Posterior vena cava (tissue), 2 donors: ENCODE results near the gene PCDHA5. TPM values are rescaled to one million over a fixed set of nuclear protein-coding genes. Genes with fewer than 3 reads are reported as not detected.

Experiments used
- DNase-seq: peaks from one replicate; pipeline ENCODE4 v3.0.0-alpha.2; 2020; ENCODE audit warnings: low spot score
- intact Hi-C, 2 donors: fragments of 100-400 bp; cut with DNase I; formaldehyde crosslinking; loops; one replicate each; pipeline versions ENCODE4 v1.14.1 to v1.14.2; 2022 to 2023
- total RNA-seq, 2 donors: library from RNA; stranded (reverse); fragmentation: NEBNext Ultra II Directional; extraction: Animal tissue kit (Norgen Biotek cat#: 25700); gene quantifications; one replicate each; pipeline ENCODE4 v1.2.1, GENCODE V29; 2021
- donor health status: DM: yes; HTN: yes; CAD: no.
- donor health status: DM: yes; HTN: yes; CAD: no.

PCDHA5 gene
- total RNA-seq, 2 donors from 2014 or later: 0.14 TPM

GRCh38 chr5:140855772-140856674 is 34.6 kb downstream of the PCDHA5 start, which contains the start of gene PCDHA10:
Gene PCDHA10, plus strand, starts transcription at chr5:140855897. Its CDS starts 152 bp downstream, at chr5:140856049.
- intact Hi-C loops: no loop called here
- DNase-seq: no peak

GRCh38 chr5:140857177-140857986 is 36.0 kb downstream of the PCDHA5 start:
- intact Hi-C loops: no loop called here
- DNase-seq: no peak

GRCh38 chr5:140857987-140858240 is 36.5 kb downstream of the PCDHA5 start:
- no peak for DNase-seq
- intact Hi-C loops: no loop called here

GRCh38 chr5:140862441-140863295 is 41.3 kb downstream of the PCDHA5 start:
- intact Hi-C loops: no loop called here
- no peak for DNase-seq

- no peak for DNase-seq
- intact Hi-C loops: no loop called here
Measured at GRCh38 chr5:140868721-140869554, 47.5 kb downstream of the PCDHA5 start, which contains the start of gene PCDHA11. Gene PCDHA11, plus strand, starts transcription at chr5:140868957. Its CDS starts 147 bp downstream, at chr5:140869104.

GRCh38 chr5:140869555-140869886 is 48.1 kb downstream of the PCDHA5 start:
- no peak for DNase-seq
- intact Hi-C loops: no loop called here

- intact Hi-C loops: no loop called here
- no peak for DNase-seq
Measured at GRCh38 chr5:140870221-140871201, 49.1 kb downstream of the PCDHA5 start.

Other genes starting within 250 kb of the PCDHA5 start
- gene CD14, start 188.4 kb upstream of the PCDHA5 start, total RNA-seq: 10 to 100 TPM; 64.6 to 68.8 TPM
- gene TMCO6, start 182.2 kb upstream of the PCDHA5 start, total RNA-seq: 10 to 100 TPM in 1 of 2 donors, 1 to 10 TPM in 1; 6.6 to 11.2 TPM
- 10 to 100 TPM; 37.4 to 45.9 TPM for gene NDUFA2, start 174.0 kb upstream of the PCDHA5 start, total RNA-seq
- gene IK, start 173.8 kb upstream of the PCDHA5 start, total RNA-seq: 10 to 100 TPM; 63.1 to 70.3 TPM
- gene WDR55, start 156.7 kb upstream of the PCDHA5 start, total RNA-seq: 10 to 100 TPM; 13.0 to 14.9 TPM
- gene DND1, start 148.0 kb upstream of the PCDHA5 start, total RNA-seq: under 1 TPM; 0.52 to 0.56 TPM
- gene HARS1, start 130.2 kb upstream of the PCDHA5 start, total RNA-seq: 10 to 100 TPM; 38.0 to 48.2 TPM
- 10 to 100 TPM; 16.8 to 19.2 TPM for gene HARS2, start 130.2 kb upstream of the PCDHA5 start, total RNA-seq
- 10 to 100 TPM; 31.8 to 34.9 TPM for gene ZMAT2, start 121.2 kb upstream of the PCDHA5 start, total RNA-seq
- not detected for gene PCDHA1, start 35.5 kb upstream of the PCDHA5 start, total RNA-seq
- gene PCDHA2, start 26.8 kb upstream of the PCDHA5 start, total RNA-seq: under 1 TPM in 1 of 2 donors, not detected in 1; 0.14 TPM
- under 1 TPM; 0.19 to 0.23 TPM for gene PCDHA3, start 20.6 kb upstream of the PCDHA5 start, total RNA-seq
- under 1 TPM; 0.32 to 0.48 TPM for gene PCDHA4, start 14.5 kb upstream of the PCDHA5 start, total RNA-seq
- under 1 TPM; 0.14 to 0.23 TPM for gene PCDHA6, start 6.3 kb downstream of the PCDHA5 start, total RNA-seq
- under 1 TPM in 1 of 2 donors, not detected in 1; 0.19 TPM for gene PCDHA7, start 12.7 kb downstream of the PCDHA5 start, total RNA-seq
- not detected for gene PCDHA8, start 19.6 kb downstream of the PCDHA5 start, total RNA-seq
- under 1 TPM; 0.14 TPM for gene PCDHA9, start 26.8 kb downstream of the PCDHA5 start, total RNA-seq
- gene PCDHA10, start 34.3 kb downstream of the PCDHA5 start, total RNA-seq: under 1 TPM; 0.52 to 0.60 TPM
- gene PCDHA11, start 47.3 kb downstream of the PCDHA5 start, total RNA-seq: under 1 TPM; 0.14 TPM
- under 1 TPM in 1 of 2 donors, not detected in 1; 0.24 TPM for gene PCDHA12, start 53.7 kb downstream of the PCDHA5 start, total RNA-seq
- under 1 TPM in 1 of 2 donors, not detected in 1; 0.05 TPM for gene PCDHA13, start 60.5 kb downstream of the PCDHA5 start, total RNA-seq
- gene PCDHAC1, start 104.7 kb downstream of the PCDHA5 start, total RNA-seq: under 1 TPM; 0.14 to 0.24 TPM
- under 1 TPM; 0.32 to 0.33 TPM for gene PCDHAC2, start 144.9 kb downstream of the PCDHA5 start, total RNA-seq
- not detected for gene PCDHB1, start 229.8 kb downstream of the PCDHA5 start, total RNA-seq